Fibroblast of the aortic adventitia (primary cell): Measurements from ENCODE around the gene IMMP2L. TPM values are rescaled to one million over a fixed set of nuclear protein-coding genes. Genes with fewer than 3 reads are reported as not detected.

ENCODE experiments used
- DNase-seq: peaks from one replicate; pipeline ENCODE4 v3.0.0-alpha.2; 2010; ENCODE audit warnings: low read depth
- H3K4me3 ChIP-seq: 2 replicates; pipeline ENCODE4 v1.5.1; 2011; ENCODE audit warnings: low read depth, mild to moderate bottlenecking, control low read depth, low read length, moderate library complexity
- total RNA-seq: library from RNA; depleted of rRNA; stranded (reverse); fragments of >200 nt; gene quantifications from 2 replicates; pipeline ENCODE4 v1.2.3, GENCODE V29; 2012; ENCODE audit warnings: low replicate concordance
- TF ChIP-seq, protein P1 (sequence below): IDR thresholded peaks from 2 replicates; pipeline ENCODE4 v1.5.1; 2011; ENCODE audit warnings: mild to moderate bottlenecking, low read length, control low read depth, inconsistent platforms; ENCODE audit not compliant: insufficient read depth

IMMP2L gene
- total RNA-seq, 1 donor = 9.9 TPM

DNA sequence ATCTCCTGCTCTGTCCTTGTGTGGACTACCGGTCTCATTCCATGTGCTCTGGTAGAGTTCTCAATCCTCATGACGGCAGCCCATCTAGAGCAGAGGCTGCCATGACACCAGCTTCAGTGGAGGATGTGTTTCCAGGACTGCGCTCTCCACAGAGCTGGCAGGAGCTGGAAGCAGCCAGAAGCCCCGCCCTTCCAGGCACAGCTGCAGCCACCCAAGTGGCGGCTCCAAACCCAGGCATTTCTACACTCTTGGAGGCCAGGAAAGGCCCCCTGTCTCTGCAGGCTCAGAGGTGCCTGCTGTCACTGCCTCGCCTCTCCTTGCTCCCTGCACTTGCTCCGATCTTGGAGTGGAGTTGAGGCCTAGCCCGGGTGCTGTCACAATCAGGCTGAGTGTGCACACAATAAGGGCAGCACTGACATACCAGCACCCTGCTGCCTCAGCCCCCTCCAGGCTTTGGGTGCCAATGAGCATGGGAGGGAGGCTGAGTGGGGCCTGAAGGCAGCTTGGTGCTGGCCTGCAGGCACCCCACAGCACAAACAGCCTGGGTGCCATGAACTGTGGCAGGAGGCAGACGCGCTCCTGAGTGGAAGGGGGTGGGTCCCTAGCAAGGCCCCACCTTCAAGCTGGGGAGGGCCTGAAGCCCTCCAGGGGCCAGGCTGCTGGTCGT, 349.3 kb downstream of the IMMP2L start:
- H3K4me3 ChIP-seq = no peak overlapping the region
- TF ChIP-seq, protein P1, sequence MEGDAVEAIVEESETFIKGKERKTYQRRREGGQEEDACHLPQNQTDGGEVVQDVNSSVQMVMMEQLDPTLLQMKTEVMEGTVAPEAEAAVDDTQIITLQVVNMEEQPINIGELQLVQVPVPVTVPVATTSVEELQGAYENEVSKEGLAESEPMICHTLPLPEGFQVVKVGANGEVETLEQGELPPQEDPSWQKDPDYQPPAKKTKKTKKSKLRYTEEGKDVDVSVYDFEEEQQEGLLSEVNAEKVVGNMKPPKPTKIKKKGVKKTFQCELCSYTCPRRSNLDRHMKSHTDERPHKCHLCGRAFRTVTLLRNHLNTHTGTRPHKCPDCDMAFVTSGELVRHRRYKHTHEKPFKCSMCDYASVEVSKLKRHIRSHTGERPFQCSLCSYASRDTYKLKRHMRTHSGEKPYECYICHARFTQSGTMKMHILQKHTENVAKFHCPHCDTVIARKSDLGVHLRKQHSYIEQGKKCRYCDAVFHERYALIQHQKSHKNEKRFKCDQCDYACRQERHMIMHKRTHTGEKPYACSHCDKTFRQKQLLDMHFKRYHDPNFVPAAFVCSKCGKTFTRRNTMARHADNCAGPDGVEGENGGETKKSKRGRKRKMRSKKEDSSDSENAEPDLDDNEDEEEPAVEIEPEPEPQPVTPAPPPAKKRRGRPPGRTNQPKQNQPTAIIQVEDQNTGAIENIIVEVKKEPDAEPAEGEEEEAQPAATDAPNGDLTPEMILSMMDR = no peak
- no peak for DNase-seq

DNA sequence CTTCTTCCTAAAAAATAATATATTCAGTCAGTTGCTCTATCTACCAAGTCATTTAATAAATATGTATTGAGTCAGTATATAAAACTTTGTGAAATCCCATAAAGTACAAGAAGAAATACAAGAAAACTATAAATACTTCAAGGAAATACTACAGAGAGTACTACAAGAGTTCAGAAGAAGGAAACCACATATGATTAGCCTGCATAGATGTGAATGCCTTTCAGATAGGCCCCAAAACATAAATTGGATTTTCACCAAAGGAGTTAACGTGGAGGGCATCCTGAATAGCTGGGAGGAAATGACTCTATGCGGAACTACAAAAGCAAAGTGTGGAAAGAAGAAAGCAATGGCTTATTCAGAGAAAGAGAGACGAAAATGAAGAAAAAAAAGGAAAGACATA, 351.3 kb downstream of the IMMP2L start:
- peak; percentile 61 for DNase-seq
- H3K4me3 ChIP-seq = no peak overlapping the region
- TF ChIP-seq, protein P1 = no peak

DNA sequence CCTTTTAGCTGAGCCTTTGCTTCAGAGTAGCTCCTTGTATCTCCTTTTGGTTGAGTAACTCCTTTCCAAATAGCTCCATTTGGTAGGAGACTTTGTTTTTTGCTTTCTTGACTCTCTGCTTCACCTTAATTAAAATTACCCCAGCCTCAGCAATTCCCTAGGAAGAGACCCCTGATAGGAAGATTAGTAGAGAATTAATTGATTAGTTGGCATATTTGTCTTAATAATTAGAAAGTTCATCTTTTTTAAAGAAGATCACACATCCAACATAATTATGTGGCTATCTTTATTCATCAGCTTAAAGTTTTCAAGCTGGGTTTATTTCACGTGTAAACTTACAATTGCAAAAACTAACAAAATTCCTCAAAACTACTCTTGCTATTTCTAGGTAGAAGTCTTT, 352.2 kb downstream of the IMMP2L start:
- DNase-seq = no peak
- H3K4me3 ChIP-seq = no peak overlapping the region
- TF ChIP-seq, protein P1 = no peak

DNA sequence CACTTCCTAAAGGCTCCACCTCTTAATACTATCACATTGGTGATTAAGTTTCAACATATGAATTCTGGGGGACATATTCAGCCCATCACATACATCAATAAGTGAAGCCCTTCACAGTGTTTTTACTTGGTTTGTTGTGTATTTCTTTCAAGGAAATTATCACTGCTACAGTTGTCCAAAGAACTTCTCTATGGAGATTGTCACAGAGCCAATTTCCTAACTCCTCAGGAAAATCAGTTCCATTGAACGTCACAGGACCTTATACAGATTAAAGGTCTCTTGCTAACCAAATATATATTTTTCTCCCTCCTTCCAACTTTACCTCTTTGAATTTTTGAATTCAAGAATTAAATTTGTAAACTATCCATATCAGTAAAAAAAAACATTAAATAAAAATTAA, 357.0 kb downstream of the IMMP2L start:
- TF ChIP-seq, protein P1 = no peak
- DNase-seq = no peak
- H3K4me3 ChIP-seq = no peak overlapping the region

DNA sequence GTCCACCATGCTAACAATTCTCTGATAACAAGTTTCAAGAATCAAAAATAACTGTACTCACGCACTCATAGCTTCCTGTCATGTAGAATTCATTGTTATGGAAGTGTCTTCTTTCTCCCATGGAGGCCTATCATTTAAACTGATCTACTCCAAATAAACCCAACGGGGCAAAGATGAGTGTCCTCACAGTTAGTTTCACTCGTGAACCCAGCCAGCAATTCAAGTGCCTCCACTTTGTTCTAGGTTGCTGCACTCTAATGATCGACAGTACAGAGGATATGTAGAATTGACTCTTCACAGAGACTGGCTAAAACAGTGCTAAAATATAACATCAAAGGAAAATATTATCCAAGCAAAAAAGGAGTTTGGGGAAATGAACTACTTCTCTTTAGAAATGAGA, 360.0 kb downstream of the IMMP2L start:
- TF ChIP-seq, protein P1 = no peak
- DNase-seq = no peak
- no peak overlapping the region for H3K4me3 ChIP-seq

DNA sequence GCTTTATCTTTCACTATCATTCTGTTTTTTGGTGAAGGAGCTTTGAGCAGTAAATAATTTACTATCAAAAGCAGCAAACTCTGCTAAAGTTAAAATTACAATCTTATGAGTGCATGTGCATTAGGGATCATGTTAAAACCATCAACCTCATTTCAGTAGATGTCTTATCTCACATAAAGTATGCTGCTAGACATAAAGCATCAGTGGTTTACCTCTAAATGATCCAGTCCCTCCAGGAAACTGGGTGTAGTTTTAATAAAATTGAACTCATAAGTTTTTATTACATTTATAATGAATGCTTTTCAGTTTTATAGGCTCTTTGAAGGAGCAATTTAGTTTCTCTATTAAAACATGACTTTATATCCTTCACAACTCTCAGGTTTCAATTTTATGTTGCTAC, 362.6 kb downstream of the IMMP2L start:
- peak; percentile 10 for DNase-seq
- H3K4me3 ChIP-seq = no peak overlapping the region
- TF ChIP-seq, protein P1 = no peak

DNA sequence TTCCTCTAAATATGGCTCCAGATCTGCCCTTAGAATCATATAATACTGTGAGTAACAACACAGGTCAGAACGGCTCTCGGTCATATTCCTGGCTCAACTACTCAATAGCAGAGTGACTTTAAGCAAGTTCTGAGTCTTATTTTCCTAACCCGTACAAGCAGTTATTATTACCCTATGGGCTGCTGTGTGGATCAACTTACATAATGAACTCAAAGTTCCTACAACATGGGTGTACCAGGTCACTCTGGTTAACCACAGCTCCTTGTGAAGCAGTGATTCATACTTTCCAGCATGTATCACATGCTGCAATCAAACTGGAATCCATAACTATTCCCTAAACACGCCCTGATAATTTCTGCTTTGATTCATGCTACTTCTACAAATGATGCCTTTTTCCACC, 364.0 kb downstream of the IMMP2L start:
- H3K4me3 ChIP-seq = no peak overlapping the region
- peak; percentile 98 for DNase-seq
- TF ChIP-seq, protein P1 = no peak
